Skin of body (tissue), 2 donors: ENCODE results near the gene CIT. TPM values are rescaled to one million over a fixed set of nuclear protein-coding genes. Genes with fewer than 3 reads are reported as not detected.

ENCODE experiments used
- DNase-seq: peaks from one replicate; lab custom pipeline; 2025; lab: John Stamatoyannopoulos, UW
- total RNA-seq: library from RNA; depleted of rRNA; stranded (reverse); fragments of >200 nt; gene quantifications from one replicate; pipeline ENCODE4 v1.2.3, GENCODE V29; 2014

CIT gene
- total RNA-seq, 1 donor from 2014 or later, result 10.7 TPM

- no peak for DNase-seq
Measured at GRCh38 chr12:119850330-119850729, 26.8 kb downstream of the CIT start.

GRCh38 chr12:119843100-119843499, 34.0 kb downstream of the CIT start:
- no peak for DNase-seq

- DNase-seq, result no peak
Measured at GRCh38 chr12:119842380-119842779, 34.7 kb downstream of the CIT start.

GRCh38 chr12:119841433-119842210, 35.5 kb downstream of the CIT start:
- DNase-seq, result no peak

- DNase-seq, result peak; percentile 8
Measured at GRCh38 chr12:119840582-119840981, 36.5 kb downstream of the CIT start.

GRCh38 chr12:119840168-119840567, 37.0 kb downstream of the CIT start:
- no peak for DNase-seq

GRCh38 chr12:119838826-119839600, 38.1 kb downstream of the CIT start:
- DNase-seq, result no peak

- DNase-seq, result no peak
Measured at GRCh38 chr12:119836781-119837180, 40.3 kb downstream of the CIT start.

GRCh38 chr12:119835068-119835467, 42.1 kb downstream of the CIT start:
- no peak for DNase-seq

GRCh38 chr12:119829439-119829838, 47.7 kb downstream of the CIT start:
- no peak for DNase-seq

- no peak for DNase-seq
Measured at GRCh38 chr12:119828300-119828699, 48.8 kb downstream of the CIT start.

- no peak for DNase-seq
Measured at GRCh38 chr12:119827760-119828159, 49.4 kb downstream of the CIT start.

- DNase-seq, result no peak
Measured at GRCh38 chr12:119826661-119827445, 50.3 kb downstream of the CIT start.

GRCh38 chr12:119825262-119825661, 51.9 kb downstream of the CIT start:
- no peak for DNase-seq

- DNase-seq, result no peak
Measured at GRCh38 chr12:119822046-119822445, 55.1 kb downstream of the CIT start.

GRCh38 chr12:119819322-119819721, 57.8 kb downstream of the CIT start:
- no peak for DNase-seq

- no peak for DNase-seq
Measured at GRCh38 chr12:119817546-119818343, 59.4 kb downstream of the CIT start.

GRCh38 chr12:119809023-119809422, 68.1 kb downstream of the CIT start:
- DNase-seq, result no peak

- peak; percentile 49 for DNase-seq
Measured at GRCh38 chr12:119808441-119808840, 68.7 kb downstream of the CIT start.

- DNase-seq, result no peak
Measured at GRCh38 chr12:119807380-119807779, 69.7 kb downstream of the CIT start.

- DNase-seq, result peak; percentile 75
Measured at GRCh38 chr12:119804011-119804641, 73.0 kb downstream of the CIT start.
